NB4 (cell line): ENCODE results near the gene PRR7.

Experiments
- CTCF ChIP-seq: IDR thresholded peaks from one replicate; pipeline ENCODE4 v1.5.1; 2012; ENCODE audit warnings: low read depth, low read length
- MAX ChIP-seq: IDR thresholded peaks from 2 replicates; pipeline ENCODE4 v1.6.1; 2011; ENCODE audit warnings: low read depth, low read length
- MYC ChIP-seq: IDR thresholded peaks from 2 replicates; pipeline ENCODE4 v1.6.1; 2011; ENCODE audit warnings: low read depth, low read length
- POLR2A ChIP-seq: IDR thresholded peaks from 2 replicates; pipeline ENCODE4 v1.6.1; 2011; ENCODE audit warnings: mild to moderate bottlenecking; ENCODE audit not compliant: insufficient read length; ENCODE audit errors: extremely low read depth

GRCh38 chr5:177448244-177448950 is 1.8 kb downstream of the PRR7 start:
- no peak for TF ChIP-seq MAX
- TF ChIP-seq POLR2A = no peak
- TF ChIP-seq CTCF = no peak
- no peak for TF ChIP-seq MYC
